CD4-positive, alpha-beta T cell treated with Interleukin-4 for 4 hours (primary cell): ENCODE data around the gene ARHGAP18.
A peak's percentile ranks its signal among the peaks of the same experiment; 100 is the strongest.

ENCODE experiments used
- DNase-seq: peaks from one replicate; pipeline ENCODE4 v3.0.0-alpha.2; 2020

Gene ARHGAP18

GRCh38 chr6:129641344-129641743 is 68.6 kb downstream of the ARHGAP18 start:
- no peak for DNase-seq

- no peak for DNase-seq
These were observed 71.3 kb downstream of the ARHGAP18 start for GRCh38 chr6:129638686-129639085.

DNA sequence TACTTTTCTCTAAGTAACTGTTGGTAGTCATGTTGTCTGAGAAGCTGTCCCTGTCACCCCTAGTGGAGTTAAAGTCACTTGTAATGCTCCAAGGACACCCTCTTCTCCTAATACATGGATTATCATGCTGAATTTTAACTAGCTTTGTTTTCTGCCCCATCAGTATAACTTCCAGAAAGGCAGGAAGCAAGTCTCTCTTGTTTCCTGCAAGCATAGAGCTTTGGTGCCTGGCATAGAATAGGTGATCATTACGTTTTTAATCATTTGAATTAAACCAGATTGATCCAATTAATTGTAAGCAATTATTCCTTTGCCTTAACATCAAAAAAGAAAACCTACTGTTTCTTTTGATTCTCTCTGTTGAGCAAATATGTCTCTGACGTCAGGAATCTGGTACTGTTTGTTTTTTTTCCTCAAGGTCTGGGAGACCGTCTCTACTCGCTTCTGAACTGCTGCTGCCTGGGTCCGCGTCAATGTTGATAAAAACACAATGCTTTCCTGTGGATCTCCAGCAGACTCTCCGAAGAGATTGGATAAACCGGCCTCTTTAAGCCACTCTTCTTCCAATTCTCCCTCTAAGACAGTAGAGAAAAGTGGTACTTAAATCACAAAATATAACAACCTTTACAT is 71.8 kb downstream of the ARHGAP18 start:
- no peak for DNase-seq

DNA sequence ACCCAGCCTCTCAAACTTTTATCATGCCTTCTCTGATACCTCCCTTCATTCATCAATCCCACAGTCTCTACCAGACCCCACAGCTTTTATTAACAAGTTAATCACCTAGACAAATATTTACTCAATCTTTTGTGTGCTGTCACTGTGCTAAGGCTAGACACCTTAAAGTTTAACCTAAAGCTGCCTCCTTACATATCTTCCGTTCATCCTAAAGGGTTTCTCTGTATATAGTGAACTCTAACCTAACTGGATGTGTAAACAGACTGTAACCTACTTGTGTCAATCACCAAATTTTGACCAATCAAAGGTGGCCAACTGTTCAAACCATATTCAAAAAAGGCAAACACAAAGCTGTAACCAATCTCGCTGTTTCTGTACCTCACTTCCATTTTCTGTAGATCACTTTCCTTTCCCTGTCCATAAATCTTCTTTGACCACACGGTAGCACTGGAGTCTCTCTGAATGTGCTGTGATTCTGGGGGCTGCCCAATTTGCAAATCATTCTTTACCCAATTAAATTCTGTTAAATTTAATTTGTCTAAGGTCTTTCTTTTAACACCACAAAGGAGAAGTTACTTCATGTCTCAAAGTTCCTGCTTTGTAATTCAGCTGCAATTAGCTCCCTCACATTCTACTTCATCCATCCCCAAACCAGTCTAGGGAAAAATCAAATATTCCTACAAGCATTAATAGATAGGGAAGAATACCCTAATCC is 72.5 kb downstream of the ARHGAP18 start:
- no peak for DNase-seq

DNA sequence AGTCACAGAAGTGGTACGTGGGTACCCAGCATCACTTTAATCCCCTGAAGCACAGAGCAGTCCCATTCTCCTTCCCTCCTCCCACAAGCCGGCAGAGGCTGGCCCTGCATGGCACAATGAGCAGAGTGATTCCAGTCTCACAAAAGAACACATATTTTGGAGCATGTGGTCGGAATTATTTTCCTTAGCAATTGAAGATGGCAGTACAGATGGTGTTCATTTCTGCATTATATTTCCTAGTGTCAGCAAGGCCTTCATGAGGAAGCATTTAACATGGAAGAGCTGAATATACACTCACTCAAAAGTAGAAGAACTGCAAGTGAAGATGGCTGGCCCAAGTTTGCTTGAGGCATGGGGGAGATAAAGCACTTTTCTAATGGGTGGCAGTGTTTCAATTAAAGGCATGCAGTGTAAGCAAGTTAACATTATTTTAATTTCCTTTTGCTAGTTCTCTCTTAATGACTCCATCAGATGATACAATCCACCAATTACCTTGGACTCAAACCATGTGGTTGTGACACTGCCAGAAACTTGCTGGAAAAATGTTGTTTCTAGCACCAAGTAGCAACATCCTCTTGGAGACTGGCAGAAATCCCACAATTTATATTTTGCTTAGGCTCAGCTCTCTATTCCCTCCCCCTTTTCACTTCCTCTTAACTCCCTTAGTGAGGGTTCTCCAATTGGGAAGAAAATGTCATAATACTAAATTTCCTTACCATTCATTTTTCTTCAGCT is 74.4 kb downstream of the ARHGAP18 start:
- no peak for DNase-seq

- DNase-seq, result no peak
These were observed 75.4 kb downstream of the ARHGAP18 start for GRCh38 chr6:129634411-129635230.

DNA sequence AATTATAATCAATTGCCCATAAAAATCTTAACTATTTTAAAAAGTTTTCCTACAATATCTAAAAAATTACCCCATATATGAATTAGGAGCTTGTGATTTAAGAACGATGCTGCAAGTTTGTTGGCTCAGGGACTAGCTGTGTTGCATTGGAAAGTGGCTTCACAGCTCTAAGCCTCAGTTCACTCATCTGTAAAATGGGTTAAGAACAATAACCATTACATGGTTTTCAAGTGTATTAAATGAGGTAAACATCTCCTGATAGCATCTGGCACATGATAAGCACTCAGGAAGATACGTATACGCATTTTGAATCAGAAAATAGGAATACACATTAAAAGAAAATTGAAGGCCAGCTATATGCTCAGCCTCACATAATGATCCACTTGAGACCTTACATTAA is 76.4 kb downstream of the ARHGAP18 start:
- DNase-seq, result no peak

DNA sequence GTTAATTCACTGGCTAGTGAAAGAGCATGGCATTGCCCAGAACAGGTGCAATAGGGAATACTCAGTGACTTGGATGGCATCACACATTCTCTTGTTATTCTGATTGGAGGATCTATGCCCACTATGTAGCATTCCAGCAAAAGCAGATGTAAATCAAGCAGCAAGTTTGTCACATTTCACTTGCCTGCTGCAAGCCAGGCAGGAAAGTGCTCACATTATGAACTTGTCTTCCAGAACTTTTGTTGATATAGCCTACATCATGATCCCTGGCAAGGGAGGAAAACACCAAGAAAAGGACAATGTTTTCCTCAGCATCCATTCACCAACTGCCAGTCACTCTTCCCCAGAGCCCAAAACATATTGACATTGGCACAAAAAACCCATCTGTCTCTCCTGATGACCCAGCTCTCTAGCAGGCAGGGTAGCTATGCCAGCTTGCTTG is 77.8 kb downstream of the ARHGAP18 start:
- no peak for DNase-seq

GRCh38 chr6:129631070-129631469 is 78.9 kb downstream of the ARHGAP18 start:
- DNase-seq, result no peak

DNA sequence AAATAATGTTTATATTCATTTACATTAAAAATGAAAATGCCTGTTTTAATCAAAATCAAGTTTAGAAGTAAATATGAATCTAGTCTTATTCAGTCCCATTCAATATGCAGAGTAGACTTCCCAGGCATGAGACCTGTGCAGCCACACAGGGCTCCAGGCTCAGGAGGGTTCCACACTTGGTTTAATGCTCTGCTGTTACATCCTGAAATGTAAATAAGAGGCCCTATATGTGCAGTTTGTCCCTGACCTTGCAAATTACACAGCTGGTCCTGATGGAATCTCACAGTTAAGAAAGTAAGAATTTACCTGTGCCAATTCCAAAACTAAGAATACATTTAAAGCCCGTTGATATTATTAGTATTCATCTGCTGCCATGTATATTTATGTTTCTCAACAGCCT is 79.4 kb downstream of the ARHGAP18 start:
- no peak for DNase-seq

DNA sequence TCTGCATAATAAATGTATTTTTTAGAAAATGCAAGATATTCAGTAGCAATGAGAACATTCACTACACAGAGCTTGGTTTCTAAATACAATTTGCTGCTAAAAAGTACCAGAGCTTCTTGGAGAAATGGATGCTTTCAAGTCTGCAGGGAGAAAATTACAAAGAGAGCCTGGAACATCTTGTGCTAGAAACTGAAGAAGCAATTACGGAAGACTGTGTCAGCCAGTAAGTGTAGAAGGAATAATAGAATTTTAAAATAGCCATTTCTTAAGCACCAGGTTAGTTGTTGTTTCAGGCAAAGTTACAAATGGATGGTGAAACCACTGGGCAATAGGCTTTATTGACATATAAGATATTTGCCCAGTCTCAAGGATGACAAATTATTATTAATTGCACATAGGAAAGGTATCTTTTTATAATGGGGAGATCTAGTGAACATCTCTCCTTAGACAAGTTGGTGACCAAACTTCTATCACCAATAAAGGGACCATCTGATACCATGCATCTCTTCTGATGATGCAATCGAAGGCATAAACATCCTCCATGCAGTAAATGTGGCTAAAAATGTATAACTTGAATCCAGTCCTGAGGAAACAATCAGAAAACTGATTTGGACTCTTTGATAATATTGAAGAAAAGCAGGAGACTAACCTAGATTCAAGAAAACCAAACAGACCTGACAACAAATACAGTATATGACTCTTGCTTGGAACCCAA is 81.7 kb downstream of the ARHGAP18 start:
- DNase-seq, result no peak

- DNase-seq, result no peak
These were observed 85.5 kb downstream of the ARHGAP18 start for GRCh38 chr6:129624488-129624887.

GRCh38 chr6:129623008-129623732 is 86.8 kb downstream of the ARHGAP18 start:
- no peak for DNase-seq

DNA sequence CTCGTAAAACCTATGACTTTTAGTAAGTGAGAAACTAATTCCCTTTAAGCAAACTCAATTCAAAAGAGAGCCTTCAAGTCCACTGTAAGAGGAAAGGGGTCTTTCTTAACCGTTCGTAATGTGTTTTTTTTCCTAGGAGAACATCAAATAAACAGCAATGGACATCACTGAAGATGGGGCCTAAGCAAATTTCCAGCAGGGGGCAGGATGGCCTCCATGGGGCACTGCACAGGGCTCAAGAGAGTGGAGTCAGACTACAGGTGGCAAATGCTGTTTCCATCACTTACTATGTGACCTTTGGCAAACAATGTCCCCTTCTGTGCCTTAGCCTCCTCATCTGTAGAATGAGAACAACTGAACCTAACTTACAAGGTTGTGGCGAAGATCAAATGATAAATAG is 88.7 kb downstream of the ARHGAP18 start:
- DNase-seq, result peak; percentile 46

DNA sequence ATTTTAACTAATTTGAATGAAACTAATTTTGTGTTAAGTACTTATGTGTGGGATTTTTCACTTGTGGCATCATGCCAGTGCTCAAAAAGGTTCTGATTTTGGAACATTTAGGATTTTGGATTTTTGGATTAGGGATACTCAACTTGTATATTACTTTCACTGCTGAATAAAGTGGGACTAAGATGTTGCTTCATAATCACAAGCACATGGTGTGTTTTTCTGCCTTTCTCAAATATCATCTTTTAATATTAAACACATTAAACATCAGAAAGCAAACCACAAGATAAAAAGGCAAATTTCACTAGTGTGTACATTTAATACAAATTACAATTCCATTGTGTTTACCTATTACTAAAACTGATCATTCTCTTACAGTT is 89.8 kb downstream of the ARHGAP18 start:
- no peak for DNase-seq

GRCh38 chr6:129619579-129620233 is 90.3 kb downstream of the ARHGAP18 start:
- DNase-seq, result no peak

- DNase-seq, result no peak
These were observed 92.0 kb downstream of the ARHGAP18 start for GRCh38 chr6:129617986-129618385.

GRCh38 chr6:129615496-129615895 is 94.5 kb downstream of the ARHGAP18 start:
- DNase-seq, result no peak

GRCh38 chr6:129615020-129615419 is 95.0 kb downstream of the ARHGAP18 start:
- no peak for DNase-seq

GRCh38 chr6:129614464-129614863 is 95.5 kb downstream of the ARHGAP18 start:
- no peak for DNase-seq

- DNase-seq, result no peak
These were observed 97.5 kb downstream of the ARHGAP18 start for GRCh38 chr6:129612440-129612839.
